IMR-90 (cell line): ENCODE data around the gene GGNBP2. TPM values are rescaled to one million over a fixed set of nuclear protein-coding genes. Genes with fewer than 3 reads are reported as not detected.
A peak's percentile ranks its signal among the peaks of the same experiment; 100 is the strongest.

Source experiments
- ATAC-seq: fragments of 200-7000 bp; cut with Tn5 transposase; 2 replicates; pipeline ENCODE4 v1.9.1; 2020; ENCODE audit warnings: low read depth, mild to moderate bottlenecking, moderate library complexity
- BruUV-seq: library from RNA; stranded (reverse); fragments of 400-500 nt; replicated peaks from 2 replicates; lab custom pipeline; 2021; lab: Mats Ljungman, UMichigan
- CTCF ChIA-PET: fragments of 300-600 bp; formaldehyde crosslinking; extraction: SDS; loops from one replicate; lab custom pipeline; 2021; ENCODE audit warnings: antibody characterized with exemption; lab: Yijun Ruan, JAX
- POLR2A ChIA-PET: fragments of 300-600 bp; sonication (Branson Sonifier 250); formaldehyde crosslinking; loops from one replicate; lab custom pipeline; 2022; ENCODE audit warnings: antibody characterized with exemption; ENCODE audit not compliant: unreplicated experiment; lab: Charles Lee
- DNase-seq: peaks from one replicate; pipeline ENCODE4 v3.0.0; 2013
- H2AFZ ChIP-seq: replicated peaks from 2 replicates; pipeline ENCODE3; 2013; ENCODE audit warnings: low read length, mild to moderate bottlenecking; ENCODE audit not compliant: poor library complexity
- H2AK5ac ChIP-seq: 2 replicates; pipeline ENCODE4 v1.6.1; 2013; ENCODE audit warnings: low read depth, low read length, inconsistent platforms
- H2AK9ac ChIP-seq: replicated peaks from 2 replicates; pipeline ENCODE3; 2013; ENCODE audit warnings: mild to moderate bottlenecking, low read depth, low read length, moderate library complexity; ENCODE audit not compliant: poor library complexity
- H2BK120ac ChIP-seq: 2 replicates; pipeline ENCODE4 v1.6.1; 2013; ENCODE audit warnings: low read depth, low read length, inconsistent platforms
- H2BK15ac ChIP-seq: 3 replicates; pipeline ENCODE4 v1.6.1; 2013; ENCODE audit warnings: low read depth, low read length, inconsistent platforms
- H2BK20ac ChIP-seq: 2 replicates; pipeline ENCODE4 v1.6.1; 2013; ENCODE audit warnings: low read depth, mild to moderate bottlenecking, inconsistent platforms, low read length, moderate library complexity
- H2BK5ac ChIP-seq: 2 replicates; pipeline ENCODE4 v1.6.1; 2013; ENCODE audit warnings: mild to moderate bottlenecking, low read depth, low read length, inconsistent platforms; ENCODE audit not compliant: poor library complexity, severe bottlenecking
- H3K14ac ChIP-seq: replicated peaks from 2 replicates; pipeline ENCODE4 v1.6.1; 2013; ENCODE audit warnings: low read depth, low read length, inconsistent platforms
- H3K18ac ChIP-seq: 2 replicates; pipeline ENCODE4 v1.6.1; 2013; ENCODE audit warnings: low read depth, low read length, control low read depth
- H3K23ac ChIP-seq: 2 replicates; pipeline ENCODE4 v1.6.1; 2013; ENCODE audit warnings: low read depth, low read length, inconsistent platforms
- H3K27ac ChIP-seq: 2 replicates; pipeline ENCODE4 v1.5.1; 2013; ENCODE audit warnings: mild to moderate bottlenecking, control low read depth, low read length; ENCODE audit not compliant: insufficient read depth
- H3K27me3 ChIP-seq: 2 replicates; pipeline ENCODE4 v1.6.1; 2013; ENCODE audit warnings: low read length; ENCODE audit not compliant: control insufficient read depth, insufficient read depth
- H3K36me3 ChIP-seq: 2 replicates; pipeline ENCODE4 v1.6.1; 2013; ENCODE audit warnings: low read length, mixed read lengths; ENCODE audit not compliant: control insufficient read depth, insufficient read depth
- H3K4ac ChIP-seq: 2 replicates; pipeline ENCODE4 v1.6.1; 2013; ENCODE audit warnings: low read depth, low read length, inconsistent platforms
- H3K4me1 ChIP-seq: 2 replicates; pipeline ENCODE4 v1.6.1; 2013; ENCODE audit warnings: low read length, mixed read lengths; ENCODE audit not compliant: control insufficient read depth, insufficient read depth
- H3K4me2 ChIP-seq: 2 replicates; pipeline ENCODE4 v1.6.1; 2013; ENCODE audit warnings: low read depth, mild to moderate bottlenecking, control low read depth, low read length, moderate library complexity
- H3K4me3 ChIP-seq: 2 replicates; pipeline ENCODE4 v1.5.1; 2013; ENCODE audit warnings: low read depth, mild to moderate bottlenecking, control low read depth, low read length, moderate library complexity; ENCODE audit not compliant: insufficient read depth
- H3K56ac ChIP-seq: 2 replicates; pipeline ENCODE4 v1.6.1; 2013; ENCODE audit warnings: low read length, inconsistent platforms; ENCODE audit not compliant: insufficient read depth; ENCODE audit errors: extremely low read depth
- H3K79me1 ChIP-seq, 2 experiments: 2 replicates each; pipeline ENCODE4 v1.6.1; 2013; ENCODE audit warnings: low read length in 2 of 2, inconsistent platforms in 1 of 2, low read depth in 1 of 2
- H3K9ac ChIP-seq: 2 replicates; pipeline ENCODE4 v1.6.1; 2013; ENCODE audit warnings: low read depth, low read length, control low read depth
- H3K9me1 ChIP-seq: 2 replicates; pipeline ENCODE4 v1.6.1; 2013; ENCODE audit warnings: low read length, inconsistent platforms; ENCODE audit not compliant: insufficient read depth
- H3K9me3 ChIP-seq: 2 replicates; pipeline ENCODE4 v1.6.1; 2013; ENCODE audit warnings: low read length; ENCODE audit not compliant: control insufficient read depth, insufficient read depth
- H4K20me1 ChIP-seq: 2 replicates; pipeline ENCODE4 v1.6.1; 2013; ENCODE audit warnings: low read length, inconsistent platforms; ENCODE audit not compliant: insufficient read depth
- H4K5ac ChIP-seq: 2 replicates; pipeline ENCODE4 v1.6.1; 2013; ENCODE audit warnings: mild to moderate bottlenecking, low read depth, low read length, control low read depth
- H4K8ac ChIP-seq, 2 experiments: 2 replicates each; pipeline ENCODE4 v1.6.1; 2013; ENCODE audit warnings: low read depth in 2 of 2, low read length in 2 of 2, control low read depth in 1 of 2, inconsistent platforms in 1 of 2
- H4K91ac ChIP-seq: 2 replicates; pipeline ENCODE4 v1.6.1; 2013; ENCODE audit warnings: low read depth, low read length, inconsistent platforms; ENCODE audit not compliant: insufficient read depth
- BHLHE40 ChIP-seq: fragments of 150-350 bp; IDR thresholded peaks from 2 replicates; pipeline ENCODE4 v1.6.1; 2016; ENCODE audit warnings: mild to moderate bottlenecking, low read depth, low read length
- FOS ChIP-seq: fragments of 150-350 bp; IDR thresholded peaks from 2 replicates; pipeline ENCODE4 v1.6.1; 2016; ENCODE audit warnings: low read depth, low read length
- MAFK ChIP-seq: IDR thresholded peaks from 2 replicates; pipeline ENCODE4 v1.6.1; 2012; ENCODE audit warnings: low read depth, low read length, improper control_type of control experiment
- MAZ ChIP-seq: IDR thresholded peaks from 2 replicates; pipeline ENCODE4 v1.6.1; 2012; ENCODE audit warnings: low read depth, mild to moderate bottlenecking, low read length, improper control_type of control experiment, moderate library complexity, borderline replicate concordance
- MXI1 ChIP-seq: IDR thresholded peaks from 2 replicates; pipeline ENCODE4 v1.6.1; 2012; ENCODE audit warnings: low read depth, mild to moderate bottlenecking, low read length, moderate library complexity, borderline replicate concordance
- NFE2L2 ChIP-seq: fragments of 150-350 bp; IDR thresholded peaks from 2 replicates; pipeline ENCODE4 v1.6.1; 2016; ENCODE audit warnings: low read depth, mild to moderate bottlenecking, low read length
- POLR2A ChIP-seq: IDR thresholded peaks from 2 replicates; pipeline ENCODE4 v1.6.1; 2012; ENCODE audit warnings: mild to moderate bottlenecking, low read depth, low read length
- RCOR1 ChIP-seq: IDR thresholded peaks from 2 replicates; pipeline ENCODE4 v1.6.1; 2012; ENCODE audit warnings: mild to moderate bottlenecking, low read length, improper control_type of control experiment; ENCODE audit not compliant: insufficient replicate concordance
- WGBS, 2 experiments: methylation state at CpG; one replicate each; pipeline versions ENCODE4 v1.1.5 to v1.1.7; 2013; ENCODE audit warnings: missing lambda C conversion rate in 2 of 2; ENCODE audit not compliant: insufficient read length in 1 of 2; ENCODE audit errors: extremely low coverage in 2 of 2; 5-methylcytosine and 5-hydroxymethylcytosine counted together
- dilution Hi-C: fragments of 300-500 bp; cut with HindIII; formaldehyde crosslinking; loops from one replicate; pipeline ENCODE4 v1.14.3; 2018; ENCODE audit warnings: low sequenced_read_pairs; ENCODE audit not compliant: unreplicated experiment
- in situ Hi-C: fragments of 300-500 bp; cut with MboI; formaldehyde crosslinking; loops from 3 replicates; pipeline ENCODE4 v1.14.3; 2019; ENCODE audit warnings: low sequenced_read_pairs, inconsistent platforms, mixed read lengths
- intact Hi-C: fragments of 100-400 bp; cut with micrococcal nuclease; formaldehyde crosslinking; loops from 2 replicates; pipeline ENCODE4 v1.10.0; 2022
- polyA plus RNA-seq, 3 experiments: library from polyadenylated mRNA; depleted of rRNA; stranded (reverse); fragments of >200 nt; gene quantifications; 2 replicates each; pipeline ENCODE4 v1.2.3, GENCODE V29; 2012; ENCODE audit warnings: low replicate concordance in 1 of 3
- total RNA-seq: library from RNA; depleted of rRNA; stranded (reverse); fragments of >200 nt; gene quantifications from 2 replicates; pipeline ENCODE4 v1.2.3, GENCODE V29; 2012
- TF ChIP-seq, protein P1 (sequence below): fragments of 150-350 bp; IDR thresholded peaks from 2 replicates; pipeline ENCODE4 v1.6.1; 2017; ENCODE audit warnings: mild to moderate bottlenecking, antibody characterized with exemption, low read length, low read depth
- TF ChIP-seq, protein P2 (sequence below): fragments of 150-350 bp; IDR thresholded peaks from 2 replicates; pipeline ENCODE4 v1.6.1; 2016; ENCODE audit warnings: low read depth, mild to moderate bottlenecking, low read length, moderate library complexity, borderline replicate concordance

Gene GGNBP2
- total and polyA plus RNA-seq, 2 of the 4 experiments (the other 2 are of a cell fraction): 40.7 to 56.2 TPM

DNA sequence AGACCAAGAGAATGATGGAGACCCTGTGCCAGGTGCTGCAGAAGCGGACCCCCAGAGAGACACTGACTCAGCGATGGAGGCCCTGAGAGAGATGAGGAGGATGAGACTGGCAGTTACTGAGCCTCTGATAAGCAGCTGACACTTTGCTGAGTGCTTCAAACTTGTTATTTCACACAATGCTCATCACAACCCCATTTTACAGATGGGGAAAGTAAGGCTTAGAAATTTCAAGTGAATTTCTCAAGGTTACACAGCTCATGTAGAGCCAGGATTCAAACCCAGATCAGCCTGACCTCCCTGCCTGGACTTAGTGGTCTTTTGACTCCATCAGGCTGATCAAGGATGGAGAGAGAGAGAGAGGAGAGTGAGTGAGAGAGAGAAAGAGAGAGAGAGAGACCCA, 83.9 kb downstream of the GGNBP2 start:
- Histone ChIP-seq H2AK9ac (peak overlapping the region; percentile 45), H3K56ac (no peak overlapping the region), H2AK5ac (no peak overlapping the region), H4K20me1 (no peaks in the 10 kb centered on the region; the same call in 1 of the 2 replicates), H3K23ac (no peak overlapping the region), H2BK5ac (no peak overlapping the region), H2BK120ac (no peak overlapping the region), H3K79me1 (no peaks in the 10 kb centered on the region), H3K27ac (no peak overlapping the region), H3K14ac (no peak overlapping the region), H3K4me3 (no peak overlapping the region), H3K4ac (no peak overlapping the region), H3K9ac (no peak overlapping the region), H2BK15ac (no peak overlapping the region), H4K8ac (no peak overlapping the region), H4K91ac (no peak overlapping the region), H3K4me1 (no peaks in the 10 kb centered on the region; the same call in 1 of the 2 replicates), H4K5ac (no peak overlapping the region), H2BK20ac (no peak overlapping the region), H3K27me3 (peaks cover 38% of the 10 kb centered on the region), H3K36me3 (no peaks in the 10 kb centered on the region), H3K18ac (no peak overlapping the region), H3K9me3 (no peaks in the 10 kb centered on the region), H2AFZ (no peak overlapping the region), H3K9me1 (no peaks in the 10 kb centered on the region), H3K4me2 (no peak overlapping the region)
- intact Hi-C loops (loop anchor here (2.0 kb wide), 1 partner anchor 744 kb away; no protein-coding TSS in a partner anchor), dilution Hi-C loops (loop anchor here (25.0 kb wide), 1 partner anchor 434 kb away; no protein-coding TSS in a partner anchor), in situ Hi-C loops (no loop called here)
- no TSS peak for BruUV-seq
- POLR2A ChIA-PET: no interaction called here
- CTCF ChIA-PET: interaction anchor here (0.6 to 2.2 kb wide), 5 partner anchors 8 to 612 kb away, joined by 3 to 9 read pairs (median 3); no protein-coding TSS in a partner anchor
- no CpG with 5 or more reads among the region's 2 CpGs for WGBS, 2 experiments
- no peak for TF ChIP-seq MXI1
- TF ChIP-seq, protein P1, sequence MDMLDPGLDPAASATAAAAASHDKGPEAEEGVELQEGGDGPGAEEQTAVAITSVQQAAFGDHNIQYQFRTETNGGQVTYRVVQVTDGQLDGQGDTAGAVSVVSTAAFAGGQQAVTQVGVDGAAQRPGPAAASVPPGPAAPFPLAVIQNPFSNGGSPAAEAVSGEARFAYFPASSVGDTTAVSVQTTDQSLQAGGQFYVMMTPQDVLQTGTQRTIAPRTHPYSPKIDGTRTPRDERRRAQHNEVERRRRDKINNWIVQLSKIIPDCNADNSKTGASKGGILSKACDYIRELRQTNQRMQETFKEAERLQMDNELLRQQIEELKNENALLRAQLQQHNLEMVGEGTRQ: no peak
- no peak for TF ChIP-seq MAZ
- TF ChIP-seq MAFK: no peak
- no peak for TF ChIP-seq RCOR1
- TF ChIP-seq FOS: no peak
- TF ChIP-seq BHLHE40: no peak
- TF ChIP-seq NFE2L2: no peak
- TF ChIP-seq, protein P2, sequence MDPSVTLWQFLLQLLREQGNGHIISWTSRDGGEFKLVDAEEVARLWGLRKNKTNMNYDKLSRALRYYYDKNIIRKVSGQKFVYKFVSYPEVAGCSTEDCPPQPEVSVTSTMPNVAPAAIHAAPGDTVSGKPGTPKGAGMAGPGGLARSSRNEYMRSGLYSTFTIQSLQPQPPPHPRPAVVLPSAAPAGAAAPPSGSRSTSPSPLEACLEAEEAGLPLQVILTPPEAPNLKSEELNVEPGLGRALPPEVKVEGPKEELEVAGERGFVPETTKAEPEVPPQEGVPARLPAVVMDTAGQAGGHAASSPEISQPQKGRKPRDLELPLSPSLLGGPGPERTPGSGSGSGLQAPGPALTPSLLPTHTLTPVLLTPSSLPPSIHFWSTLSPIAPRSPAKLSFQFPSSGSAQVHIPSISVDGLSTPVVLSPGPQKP: no peak
- TF ChIP-seq POLR2A: no peak
- DNase-seq (no peak), ATAC-seq (no peak)
